Adrenal gland (tissue), 12 donors: ENCODE data around the gene CCDC80. TPM values are rescaled to one million over a fixed set of nuclear protein-coding genes. Genes with fewer than 3 reads are reported as not detected.

Experiments used
- DNase-seq, 7 donors: peaks; one replicate each; pipeline ENCODE4 v3.0.0-alpha.2; 2019 to 2020
- H3K27ac ChIP-seq, 5 donors: fragments of 200-600 bp; sonication (generic) in 4 of 5; 1 replicate in 3 of 5; 2 replicates in 2 of 5; pipeline versions ENCODE4 v1.5.1 to v1.8.0; 2016 to 2020; ENCODE audit warnings: mild to moderate bottlenecking in 1 of 5
- H3K27me3 ChIP-seq: fragments of 200-600 bp; 2 replicates; pipeline ENCODE4 v1.8.0; 2021
- H3K36me3 ChIP-seq, 2 donors: fragments of 200-600 bp; replicated peaks in 1 of 2; 1 replicate in 1 of 2; 2 replicates in 1 of 2; pipeline versions ENCODE4 v1.5.1 to v1.8.0; 2018 to 2022
- H3K4me1 ChIP-seq, 2 donors: fragments of 200-600 bp; replicated peaks in 1 of 2; 1 replicate in 1 of 2; 2 replicates in 1 of 2; pipeline versions ENCODE4 v1.5.1 to v1.8.0; 2018 to 2021
- H3K4me3 ChIP-seq, 4 donors: fragments of 200-600 bp; sonication (generic) in 3 of 4; one replicate each; pipeline ENCODE4 v1.5.1; 2016 to 2018
- H3K9me3 ChIP-seq, 3 donors: fragments of 200-600 bp; sonication (generic) in 1 of 3; replicated peaks in 1 of 3; 1 replicate in 2 of 3; 2 replicates in 1 of 3; pipeline versions ENCODE4 v1.5.1 to v1.8.0; 2016 to 2021
- POLR2A ChIP-seq, 2 donors: fragments of 450-650 bp; IDR thresholded peaks; one replicate each; pipeline ENCODE4 v1.6.1; 2017; ENCODE audit warnings: antibody characterized with exemption in 2 of 2, mild to moderate bottlenecking in 2 of 2, moderate library complexity in 1 of 2
- WGBS, 4 donors: extraction: QIAGEN DNeasy Blood & Tissue Kit in 2 of 4; methylation state at CpG; one replicate each; pipeline versions ENCODE4 v1.1.5 to v1.1.7; 2013 to 2017; 5-methylcytosine and 5-hydroxymethylcytosine counted together
- intact Hi-C, 2 donors: fragments of 100-400 bp; cut with DNase I; formaldehyde crosslinking; loops; one replicate each; pipeline versions ENCODE4 v1.14.1 to v1.15.0; 2022 to 2023
- polyA plus RNA-seq, 3 donors: library from polyadenylated mRNA; stranded (reverse); fragments of 200-250 nt in 2 of 3; fragments of 350-450 nt in 1 of 3; fragmentation: Illumina TruSeq in 1 of 3; extraction: RNeasy Lipid Tissue Mini Kit (QIAGEN cat#74804) in 1 of 3; gene quantifications; one replicate each; pipeline ENCODE4 v1.2.3, GENCODE V29; 2013 to 2014
- total RNA-seq, 9 donors: library from RNA; depleted of rRNA in 4 of 9; stranded (reverse); fragments of >200 nt in 4 of 9; fragments of 120-200 nt in 1 of 9; fragmentation: NEBNext Ultra II Directional in 1 of 9; extraction: Animal tissue kit (Norgen Biotek cat#: 25700) in 1 of 9; gene quantifications; one replicate each; pipeline versions ENCODE4 v1.1.0 to v1.2.4, GENCODE V29; 2013 to 2023
- TF ChIP-seq, protein P1 (sequence below), 6 experiments: fragments of 450-650 bp in 4 of 6; fragments of 200-600 bp in 2 of 6; sonication (generic) in 1 of 6; IDR thresholded peaks; 1 replicate in 5 of 6; 2 replicates in 1 of 6; pipeline versions ENCODE4 v1.5.1 to v1.8.0; 2016 to 2021; ENCODE audit warnings: antibody characterized with exemption in 6 of 6, mild to moderate bottlenecking in 2 of 6, moderate library complexity in 1 of 6
- donor health status: healthy with polysubstance abuse.
- donor health status: Bipolar disorder and iron deficiency.
- donor health status: DM: yes; HTN: yes; CAD: no.
- donor health status: DM: no; HTN: no; CAD: no.
- donor health status: DM: no; HTN: no; CAD: no.
- donor health status: DM: yes; HTN: yes; CAD: no.

Gene CCDC80
- total and polyA plus RNA-seq, 12 donors, result 5.7 to 65.3 (median 17.9) TPM

- peak overlapping the region in 1 of 5 donors; percentile 35 for H3K27ac ChIP-seq
- no peak overlapping the region for H3K4me3 ChIP-seq
- TF ChIP-seq, protein P1, sequence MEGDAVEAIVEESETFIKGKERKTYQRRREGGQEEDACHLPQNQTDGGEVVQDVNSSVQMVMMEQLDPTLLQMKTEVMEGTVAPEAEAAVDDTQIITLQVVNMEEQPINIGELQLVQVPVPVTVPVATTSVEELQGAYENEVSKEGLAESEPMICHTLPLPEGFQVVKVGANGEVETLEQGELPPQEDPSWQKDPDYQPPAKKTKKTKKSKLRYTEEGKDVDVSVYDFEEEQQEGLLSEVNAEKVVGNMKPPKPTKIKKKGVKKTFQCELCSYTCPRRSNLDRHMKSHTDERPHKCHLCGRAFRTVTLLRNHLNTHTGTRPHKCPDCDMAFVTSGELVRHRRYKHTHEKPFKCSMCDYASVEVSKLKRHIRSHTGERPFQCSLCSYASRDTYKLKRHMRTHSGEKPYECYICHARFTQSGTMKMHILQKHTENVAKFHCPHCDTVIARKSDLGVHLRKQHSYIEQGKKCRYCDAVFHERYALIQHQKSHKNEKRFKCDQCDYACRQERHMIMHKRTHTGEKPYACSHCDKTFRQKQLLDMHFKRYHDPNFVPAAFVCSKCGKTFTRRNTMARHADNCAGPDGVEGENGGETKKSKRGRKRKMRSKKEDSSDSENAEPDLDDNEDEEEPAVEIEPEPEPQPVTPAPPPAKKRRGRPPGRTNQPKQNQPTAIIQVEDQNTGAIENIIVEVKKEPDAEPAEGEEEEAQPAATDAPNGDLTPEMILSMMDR (IDR thresholded peaks at IDR 0.05), result no peak
- no peak for TF ChIP-seq POLR2A (IDR thresholded peaks at IDR 0.05)
- peak; percentile 43 to 81 (median 77) for DNase-seq
- peaks cover 0 to 5% of the 10 kb centered on the region in 2 donors for H3K4me1 ChIP-seq
- 27 to 30% (median 28%) methylated on average over 7 of the region's 7 CpGs for WGBS, 4 donors
- H3K27me3 ChIP-seq, result no peaks in the 10 kb centered on the region
- intact Hi-C loops, result no loop called here
- no peaks in the 10 kb centered on the region for H3K9me3 ChIP-seq
- H3K36me3 ChIP-seq, result no peaks in the 10 kb centered on the region
These were observed 11.5 kb downstream of the CCDC80 start for GRCh38 chr3:112629425-112629824.

- TF ChIP-seq, protein P1 (IDR thresholded peaks at IDR 0.05), result no peak
- TF ChIP-seq POLR2A (IDR thresholded peaks at IDR 0.05), result no peak
- no peak for DNase-seq
- Histone ChIP-seq H3K36me3 (no peaks in the 10 kb centered on the region), H3K4me1 (peaks cover 0 to 5% of the 10 kb centered on the region in 2 donors), H3K9me3 (no peaks in the 10 kb centered on the region), H3K27me3 (no peaks in the 10 kb centered on the region), H3K4me3 (no peak overlapping the region), H3K27ac (peak overlapping the region in 1 of 5 donors; percentile 10)
- intact Hi-C loops, result no loop called here
- 25 to 64% (median 57%) methylated on average over 1 of the region's 1 CpG for WGBS, 4 donors
These were observed 12.9 kb downstream of the CCDC80 start for GRCh38 chr3:112627919-112628466.

GRCh38 chr3:112627419-112627818 lies 13.5 kb downstream of the CCDC80 start:
- intact Hi-C loops, result no loop called here
- no peak overlapping the region for H3K4me3 ChIP-seq
- no peaks in the 10 kb centered on the region for H3K27me3 ChIP-seq
- no peak overlapping the region for H3K27ac ChIP-seq
- H3K36me3 ChIP-seq, result no peaks in the 10 kb centered on the region
- DNase-seq, result peak in 6 of 7 donors; percentile 25 to 65 (median 36)
- WGBS, 4 donors, result 34 to 42% (median 39%) methylated on average over 4 of the region's 4 CpGs
- H3K9me3 ChIP-seq, result no peaks in the 10 kb centered on the region
- H3K4me1 ChIP-seq, result peaks cover 0 to 5% of the 10 kb centered on the region in 2 donors
- TF ChIP-seq, protein P1 (IDR thresholded peaks at IDR 0.05), result no peak
- TF ChIP-seq POLR2A (IDR thresholded peaks at IDR 0.05), result no peak

- TF ChIP-seq, protein P1 (IDR thresholded peaks at IDR 0.05), result no peak
- TF ChIP-seq POLR2A (IDR thresholded peaks at IDR 0.05), result no peak
- Histone ChIP-seq H3K27me3 (no peaks in the 10 kb centered on the region), H3K4me1 (no peaks in the 10 kb centered on the region), H3K36me3 (no peaks in the 10 kb centered on the region), H3K27ac (no peak overlapping the region), H3K9me3 (no peaks in the 10 kb centered on the region), H3K4me3 (no peak overlapping the region)
- DNase-seq, result no peak
- 97 to 100% (median 99%) methylated on average over 1 of the region's 1 CpG for WGBS, 4 donors
- intact Hi-C loops, result no loop called here
These were observed 17.2 kb downstream of the CCDC80 start for GRCh38 chr3:112623717-112624116.
